ENCODE results near the gene NEGR1. TPM values are rescaled to one million over a fixed set of nuclear protein-coding genes. Genes with fewer than 3 reads are reported as not detected.
"Not testable (repeated sequence)": the region's sequence is repeated elsewhere in the genome, so short reads cannot be mapped to it uniquely, and the experiment has no call there.

The NEGR1 gene
- polyA plus RNA-seq, 3 donors, result 1.6 to 45.8 (median 10.3) TPM

DNA sequence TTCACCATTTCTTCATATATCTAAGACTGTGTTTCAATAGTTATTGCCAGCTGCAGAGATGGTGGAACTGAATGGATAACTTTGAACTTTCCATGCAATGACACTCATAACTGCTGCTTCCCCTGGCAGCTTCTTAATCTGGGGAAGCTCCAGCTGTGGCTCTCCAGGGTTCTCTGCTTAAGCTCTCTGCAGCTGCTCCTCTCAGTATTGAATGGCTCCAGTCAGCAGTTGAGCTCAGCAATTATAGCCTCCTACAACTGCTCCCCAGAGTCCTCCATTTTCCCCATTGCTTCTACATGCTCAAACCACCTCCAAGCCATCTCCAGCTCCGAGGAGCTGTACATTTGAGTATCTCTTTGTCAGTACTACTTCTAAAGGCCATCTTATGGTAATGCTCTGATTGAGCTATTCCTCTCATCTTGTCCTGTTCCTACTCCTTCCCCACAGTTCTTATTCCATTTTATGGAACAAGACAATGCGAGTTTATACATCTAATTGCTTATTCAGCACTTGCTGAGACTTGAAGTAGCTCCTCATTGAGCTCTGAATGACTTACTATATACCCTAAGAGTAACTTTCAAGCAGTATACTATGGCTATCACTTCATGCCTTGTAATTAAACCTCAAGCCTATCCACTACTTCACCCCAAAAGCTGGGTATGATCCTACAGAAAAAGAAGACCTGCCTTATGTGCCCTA lies 362.4 kb downstream of the NEGR1 start:
- WGBS, 3 donors, result 72 to 90% (median 77%) methylated on average over 2 of the region's 2 CpGs
- H3K27ac ChIP-seq (ENCODE audit: low read depth, low read length), result no peak overlapping the region

DNA sequence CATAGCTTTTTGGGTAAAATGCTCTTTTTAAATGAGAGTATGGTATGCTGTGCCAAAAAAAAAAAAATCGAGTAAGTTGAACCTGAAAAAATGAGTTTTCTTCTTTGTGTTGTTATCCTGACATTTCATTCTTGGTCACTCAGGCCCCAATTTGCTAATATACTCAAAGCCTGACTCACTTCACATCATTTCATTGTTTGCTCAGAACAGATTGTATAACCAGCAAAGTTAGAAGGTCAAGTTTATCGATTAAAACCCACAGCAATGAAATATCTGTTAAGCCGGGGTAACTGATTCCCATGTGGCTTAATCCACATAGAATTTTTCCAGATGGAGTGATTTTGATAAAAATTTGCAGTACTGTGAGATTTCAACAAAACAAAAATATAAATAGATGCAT lies 363.7 kb downstream of the NEGR1 start:
- WGBS, 3 donors, result 32 to 65% (median 60%) methylated on average over 3 of the region's 3 CpGs
- H3K27ac ChIP-seq (ENCODE audit: low read depth, low read length), result no peak overlapping the region

DNA sequence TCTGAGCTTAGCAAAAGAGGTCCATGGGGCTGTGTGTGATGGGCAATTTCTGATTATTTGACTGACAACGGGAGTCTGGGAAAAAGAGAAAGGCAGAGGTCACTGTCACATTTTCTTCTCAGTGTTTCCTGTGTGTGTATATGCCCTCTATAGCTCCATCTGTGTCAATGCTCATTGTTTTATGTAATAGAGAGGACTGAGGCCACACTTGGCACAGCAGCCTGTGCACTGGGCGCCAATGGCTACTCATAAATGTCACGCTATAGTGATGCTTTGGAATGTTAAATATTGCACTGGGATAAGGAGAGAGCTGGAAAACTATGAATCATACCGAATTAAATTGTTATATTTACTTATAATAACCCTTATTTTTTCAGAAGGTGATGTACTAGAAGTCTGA lies 365.4 kb downstream of the NEGR1 start:
- WGBS, 3 donors, result 85 to 89% (median 86%) methylated on average over 4 of the region's 4 CpGs
- H3K27ac ChIP-seq (ENCODE audit: low read depth, low read length), result no peak overlapping the region

DNA sequence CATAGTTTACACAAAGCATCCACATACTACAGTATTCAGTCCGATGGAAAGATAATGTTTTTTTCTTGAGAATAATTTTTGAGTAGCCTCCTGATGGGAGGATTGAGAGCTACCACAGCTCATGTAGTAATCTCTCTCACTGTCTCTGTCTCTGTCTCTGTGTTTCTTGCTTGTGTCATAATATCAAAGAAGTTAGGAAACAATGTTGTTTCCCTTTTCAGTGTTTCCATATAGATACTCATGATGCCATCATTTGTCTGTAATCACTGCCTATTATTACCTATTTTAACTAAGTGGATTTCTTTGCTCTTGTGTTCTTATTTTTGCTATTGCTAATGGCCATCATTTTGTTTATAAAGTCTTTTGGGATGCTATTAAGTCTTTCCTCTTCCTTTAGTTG lies 367.7 kb downstream of the NEGR1 start:
- H3K27ac ChIP-seq (ENCODE audit: low read depth, low read length), result no peak overlapping the region
- 72 to 92% (median 83%) methylated on average over 1 of the region's 1 CpG for WGBS, 3 donors

DNA sequence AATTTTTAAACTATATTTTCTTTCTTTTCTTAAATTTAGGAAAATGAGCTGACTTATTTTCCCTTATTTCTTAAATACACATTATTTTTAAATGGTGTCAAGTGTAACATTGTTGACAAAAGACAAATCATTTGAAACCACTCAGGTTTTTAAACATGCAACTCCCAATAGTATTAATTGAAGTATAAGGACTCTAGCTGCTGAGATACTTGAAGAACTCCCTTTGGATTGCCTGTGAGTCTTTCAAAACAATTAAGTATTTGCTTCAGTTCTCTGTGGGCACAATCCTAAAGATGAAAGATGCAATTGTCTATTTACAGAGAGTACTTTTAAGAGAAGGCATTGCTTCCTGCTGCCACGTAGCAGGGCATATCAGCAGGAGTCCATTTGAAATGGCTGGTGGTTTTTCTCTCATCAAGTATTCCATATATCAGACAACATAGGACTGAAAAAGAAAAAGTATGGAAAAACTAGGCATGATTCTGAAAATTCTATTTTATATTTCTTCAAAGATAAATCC lies 373.4 kb downstream of the NEGR1 start:
- H3K27ac ChIP-seq (ENCODE audit: low read depth, low read length), result no peak overlapping the region
- 68 to 77% (median 76%) methylated on average over 1 of the region's 1 CpG for WGBS, 3 donors

DNA sequence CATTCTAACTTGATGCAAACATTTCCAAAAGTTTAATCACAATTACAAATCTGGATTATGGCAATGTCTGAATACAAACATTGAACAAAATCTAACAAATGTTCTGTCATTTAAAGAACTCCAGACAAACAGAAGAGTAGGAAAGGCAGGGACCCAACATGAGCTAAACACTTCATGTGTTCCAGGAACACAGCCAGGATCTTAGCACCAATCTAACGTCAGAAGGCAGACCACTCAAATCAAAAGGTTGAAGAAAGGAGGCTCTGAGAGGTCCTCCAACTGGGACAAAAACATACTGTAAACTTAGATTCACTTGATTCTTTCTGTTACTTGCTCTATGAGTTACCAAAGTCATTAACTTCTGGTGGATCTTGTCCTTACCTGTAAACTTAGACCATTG lies 374.0 kb downstream of the NEGR1 start:
- WGBS, 3 donors, result 35 to 58% (median 44%) methylated on average over 1 of the region's 1 CpG
- H3K27ac ChIP-seq (ENCODE audit: low read depth, low read length), result no peak overlapping the region

DNA sequence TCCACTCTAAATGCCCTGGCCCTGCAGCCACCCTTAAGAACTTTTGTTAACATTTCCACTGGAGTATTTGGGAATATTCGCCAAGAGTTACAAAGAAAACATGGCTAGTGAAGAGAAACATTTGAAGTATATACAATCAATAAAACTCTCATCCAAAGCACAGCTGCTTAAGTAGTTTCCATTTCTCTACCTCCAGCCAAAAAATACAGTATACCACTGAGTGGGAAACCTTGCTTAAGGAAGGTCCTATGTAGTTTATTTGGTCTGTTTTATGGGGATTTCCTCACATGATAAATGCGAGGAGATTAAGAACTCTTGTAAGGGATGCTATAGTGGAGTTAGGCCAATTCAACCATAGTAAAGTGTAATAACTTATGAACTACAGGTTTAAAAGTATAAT lies 382.5 kb downstream of the NEGR1 start:
- 75 to 90% (median 86%) methylated on average over 2 of the region's 2 CpGs for WGBS, 3 donors
- H3K27ac ChIP-seq (ENCODE audit: low read depth, low read length), result no peak overlapping the region

DNA sequence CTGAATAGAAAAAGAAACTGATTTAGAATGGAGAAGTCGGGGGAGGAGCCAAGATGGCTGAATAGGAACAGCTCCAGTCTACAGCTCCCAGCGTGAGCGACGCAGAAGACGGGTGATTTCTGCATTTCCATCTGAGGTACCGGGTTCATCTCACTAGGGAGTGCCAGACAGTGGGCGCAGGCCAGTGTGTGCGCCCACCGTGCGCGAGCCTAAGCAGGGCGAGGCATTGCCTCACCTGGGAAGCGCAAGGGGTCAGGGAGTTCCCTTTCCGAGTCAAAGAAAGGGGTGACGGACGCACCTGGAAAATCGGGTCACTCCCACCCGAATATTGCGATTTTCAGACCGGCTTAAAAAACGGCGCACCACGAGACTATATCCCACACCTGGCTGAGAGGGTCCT lies 394.2 kb downstream of the NEGR1 start:
- WGBS, 3 donors, result 94 to 97% (median 95%) methylated on average over 22 to 23 of the region's 23 CpGs
- H3K27ac ChIP-seq (ENCODE audit: low read depth, low read length), result not testable (repeated sequence)

DNA sequence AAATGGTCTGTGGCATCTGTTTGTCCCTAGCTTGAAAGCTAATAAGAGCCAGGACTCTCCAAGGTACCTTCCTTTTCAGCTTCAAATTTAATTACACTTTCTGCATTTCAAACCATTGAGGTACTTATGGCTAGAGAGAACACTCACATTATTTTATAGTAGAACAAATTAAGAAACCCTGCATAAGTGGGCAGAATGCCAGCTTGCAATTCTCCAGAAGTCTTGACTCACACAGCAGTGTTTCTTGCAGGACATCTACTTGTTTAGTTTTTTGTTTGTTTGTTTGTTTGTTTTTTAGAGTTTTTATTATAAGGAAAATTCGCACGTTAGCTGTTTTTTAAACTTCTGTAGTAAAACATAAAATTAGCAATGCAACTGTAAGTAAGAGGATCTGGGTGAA lies 397.2 kb downstream of the NEGR1 start:
- WGBS, 3 donors, result 80 to 83% (median 83%) methylated on average over 2 of the region's 2 CpGs
- no peak overlapping the region for H3K27ac ChIP-seq (ENCODE audit: low read depth, low read length)

DNA sequence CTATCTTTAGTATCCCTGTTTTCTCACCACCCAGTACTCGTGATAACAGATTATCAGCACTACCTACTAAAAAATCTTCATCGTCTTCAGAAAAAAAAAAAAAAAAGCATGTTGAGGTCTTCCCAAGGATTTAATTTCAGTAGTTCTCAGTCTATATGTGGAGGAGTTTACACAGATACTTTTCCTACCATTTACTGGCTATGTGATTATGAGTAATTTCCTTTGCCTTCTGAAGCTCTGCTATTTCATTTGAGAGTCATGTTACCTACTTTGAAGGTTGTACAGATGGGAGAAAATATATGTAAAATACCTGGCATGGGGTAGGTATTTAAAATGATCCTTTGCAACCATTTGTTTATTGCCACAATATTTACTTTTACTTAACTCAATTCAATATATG lies 399.7 kb downstream of the NEGR1 start:
- no peak overlapping the region for H3K27ac ChIP-seq (ENCODE audit: low read depth, low read length)
- WGBS, 3 donors, result 40 to 60% (median 43%) methylated on average over 2 of the region's 2 CpGs

DNA sequence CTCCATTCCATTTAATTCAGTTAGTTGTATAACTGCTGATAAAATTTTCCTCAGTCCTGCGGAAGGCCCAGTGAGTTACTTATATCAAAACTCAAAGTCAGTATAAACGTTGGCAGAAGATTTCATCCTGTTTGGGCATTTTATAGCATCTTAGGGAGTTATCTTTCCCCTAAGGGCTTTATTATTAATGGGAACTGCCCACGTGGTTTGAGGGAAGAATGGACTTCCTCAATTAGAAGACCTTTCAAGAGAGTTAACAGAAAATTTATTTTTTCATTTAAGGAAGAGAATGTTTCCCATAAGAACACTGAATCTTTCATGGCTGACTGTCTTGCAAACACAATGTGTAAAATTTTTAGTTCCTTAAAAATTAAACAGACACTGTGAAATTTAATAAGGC lies 400.1 kb downstream of the NEGR1 start:
- no peak overlapping the region for H3K27ac ChIP-seq (ENCODE audit: low read depth, low read length)
- WGBS, 3 donors, result 15 to 63% (median 23%) methylated on average over 3 of the region's 3 CpGs

DNA sequence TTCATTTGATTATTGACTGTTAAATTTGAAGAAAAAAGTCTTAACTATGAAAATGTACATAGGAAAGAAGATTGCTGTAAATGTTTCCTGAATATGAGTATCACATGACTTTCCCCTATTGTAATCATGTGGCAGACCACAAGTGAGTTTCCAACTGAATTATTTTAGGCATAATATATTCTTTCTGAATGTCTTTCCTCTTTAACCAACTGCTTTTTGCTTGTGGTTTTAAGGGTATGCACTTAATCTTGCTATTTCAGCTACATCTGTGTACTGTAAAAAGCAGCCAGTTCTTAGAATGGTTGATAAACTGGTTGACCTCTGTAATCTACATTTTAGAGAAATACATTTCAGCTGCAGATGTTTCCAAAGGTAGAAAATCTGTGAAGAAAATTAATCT lies 400.7 kb downstream of the NEGR1 start:
- H3K27ac ChIP-seq (ENCODE audit: low read depth, low read length), result no peak overlapping the region

DNA sequence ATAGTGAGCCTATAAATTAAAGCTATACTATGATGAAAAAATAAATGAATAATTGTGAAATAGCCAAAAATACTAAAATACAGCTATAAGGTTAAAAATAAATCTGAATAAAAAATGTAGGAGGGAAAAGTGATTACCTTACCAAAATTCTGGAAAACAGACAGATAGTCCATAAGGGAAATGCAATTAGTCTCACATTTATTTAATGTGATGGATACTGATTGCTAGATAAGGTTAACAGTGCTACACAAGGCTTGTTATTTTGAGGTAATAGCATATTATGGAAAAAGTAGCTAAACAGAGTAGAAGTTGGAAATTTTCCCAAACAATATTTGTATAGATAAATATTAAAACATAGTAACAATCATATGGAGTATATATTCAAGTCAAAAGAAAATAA lies 413.0 kb downstream of the NEGR1 start:
- no peak overlapping the region for H3K27ac ChIP-seq (ENCODE audit: low read depth, low read length)

DNA sequence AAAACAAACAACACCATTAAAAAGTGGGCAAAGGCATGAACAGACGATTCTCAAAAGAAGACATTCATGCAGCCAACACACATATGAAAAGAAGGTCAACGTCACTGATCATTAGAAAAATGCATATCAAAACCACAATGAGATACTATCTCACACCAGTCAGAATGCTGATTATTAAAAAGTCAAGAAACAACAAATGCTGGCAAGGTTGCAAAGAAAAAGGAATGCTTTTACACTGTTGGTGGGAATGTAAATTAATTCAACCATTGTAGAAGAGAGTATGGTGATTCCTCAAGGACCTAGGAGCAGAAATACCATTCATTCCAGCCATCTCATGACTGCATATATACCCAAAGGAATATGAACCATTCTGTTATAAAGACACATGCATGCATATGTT lies 419.6 kb downstream of the NEGR1 start:
- H3K27ac ChIP-seq (ENCODE audit: low read depth, low read length), result no peak overlapping the region
- 76 to 82% (median 80%) methylated on average over 2 of the region's 2 CpGs for WGBS, 3 donors

DNA sequence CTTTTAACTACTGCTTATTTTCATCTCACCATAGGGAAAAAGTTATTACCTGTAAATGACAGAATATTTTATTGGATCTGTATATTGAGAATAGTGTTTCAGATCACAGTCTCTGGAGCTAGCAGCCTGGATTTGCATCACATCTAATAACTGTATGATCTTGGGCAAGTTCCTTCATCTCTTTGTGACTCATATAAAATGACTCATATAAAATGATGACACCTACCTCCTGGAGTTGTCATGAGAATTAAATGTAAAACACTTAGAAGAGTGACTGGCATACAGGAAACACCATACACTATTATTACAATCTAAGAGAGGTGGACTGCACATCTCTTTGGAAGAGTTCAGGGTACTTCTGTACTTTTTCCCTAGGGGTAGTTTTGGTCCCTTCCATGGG lies 421.3 kb downstream of the NEGR1 start:
- H3K27ac ChIP-seq (ENCODE audit: low read depth, low read length), result no peak overlapping the region

DNA sequence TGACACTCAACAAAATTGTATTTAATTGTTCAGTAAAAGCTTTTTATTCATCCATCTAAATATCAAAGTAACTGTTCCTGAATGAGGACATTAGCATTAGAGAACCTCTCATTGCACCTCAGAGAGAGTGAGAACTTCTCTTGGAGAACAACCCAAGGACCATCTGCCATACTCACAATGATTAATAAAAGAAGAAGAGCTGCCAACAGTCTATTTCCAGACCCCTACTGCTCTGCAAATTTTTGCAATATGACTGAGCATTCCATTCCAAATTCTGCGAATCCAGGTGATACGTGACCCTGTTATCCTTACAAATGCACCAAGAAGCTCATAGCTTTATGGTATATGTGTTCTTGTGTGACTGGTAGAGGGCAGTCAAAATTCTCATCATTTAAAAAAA lies 422.5 kb downstream of the NEGR1 start:
- WGBS, 3 donors, result 91 to 97% (median 95%) methylated on average over 2 of the region's 2 CpGs
- no peak overlapping the region for H3K27ac ChIP-seq (ENCODE audit: low read depth, low read length)

DNA sequence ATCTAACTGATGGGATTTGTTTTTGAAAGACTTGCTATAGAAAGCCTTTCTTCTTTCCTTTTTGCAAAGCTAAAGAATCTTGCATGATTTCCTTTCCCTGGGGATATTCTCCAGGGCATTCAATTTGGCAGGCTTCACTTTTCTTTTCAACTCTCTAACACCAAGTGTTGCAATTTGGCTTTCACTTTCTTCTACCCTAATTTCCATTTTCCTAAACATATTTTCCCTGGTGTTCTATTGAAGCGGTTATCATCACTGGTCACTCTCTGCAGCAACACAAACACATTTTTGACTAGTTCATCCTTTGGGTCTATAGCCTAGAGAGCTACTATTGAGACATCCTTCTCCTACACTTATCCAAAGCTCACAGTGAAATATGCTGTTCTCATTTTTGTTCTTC lies 424.5 kb downstream of the NEGR1 start:
- H3K27ac ChIP-seq (ENCODE audit: low read depth, low read length), result no peak overlapping the region
- WGBS, 3 donors, result 43 to 79% (median 46%) methylated on average over 1 of the region's 1 CpG

DNA sequence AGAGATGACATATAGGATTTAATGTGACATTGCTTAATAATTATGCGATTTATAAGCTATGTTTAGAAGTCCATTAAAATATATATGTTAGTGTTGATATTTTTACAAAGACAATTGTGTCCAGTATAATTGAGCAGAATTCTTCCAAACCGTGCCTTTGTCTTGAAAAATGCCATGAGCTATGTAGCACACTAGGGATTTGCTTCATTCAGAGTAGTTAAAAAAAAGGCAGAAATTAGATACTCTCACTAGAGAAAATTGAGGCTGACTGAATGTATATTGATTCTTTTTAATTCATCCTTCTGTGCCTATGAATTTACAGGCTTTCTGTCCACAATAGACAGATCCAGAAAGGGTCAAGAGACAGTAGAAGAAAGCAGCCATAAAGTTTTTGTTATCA lies 429.0 kb downstream of the NEGR1 start:
- 78 to 88% (median 78%) methylated on average over 2 of the region's 2 CpGs for WGBS, 3 donors
- H3K27ac ChIP-seq (ENCODE audit: low read depth, low read length), result no peak overlapping the region

DNA sequence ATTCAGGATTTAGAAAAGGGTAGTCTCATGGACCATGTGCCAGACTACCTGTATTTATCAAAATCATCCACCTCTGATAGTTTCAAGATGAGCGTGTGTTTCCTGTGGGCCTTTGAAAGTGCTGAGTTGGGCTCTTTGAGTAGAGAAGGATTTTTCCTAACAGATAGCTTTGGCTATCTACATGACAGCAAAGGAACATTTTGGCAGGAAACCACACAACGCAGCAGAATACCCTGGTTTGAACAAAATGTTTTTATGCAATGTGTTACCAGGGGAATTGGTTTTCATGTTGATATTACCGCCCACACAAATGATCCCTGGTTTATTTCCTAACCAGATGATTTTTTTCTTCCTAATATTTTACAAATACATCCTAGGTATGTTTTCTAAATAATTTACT lies 431.4 kb downstream of the NEGR1 start:
- WGBS, 3 donors, result 28 to 76% (median 31%) methylated on average over 3 of the region's 3 CpGs

DNA sequence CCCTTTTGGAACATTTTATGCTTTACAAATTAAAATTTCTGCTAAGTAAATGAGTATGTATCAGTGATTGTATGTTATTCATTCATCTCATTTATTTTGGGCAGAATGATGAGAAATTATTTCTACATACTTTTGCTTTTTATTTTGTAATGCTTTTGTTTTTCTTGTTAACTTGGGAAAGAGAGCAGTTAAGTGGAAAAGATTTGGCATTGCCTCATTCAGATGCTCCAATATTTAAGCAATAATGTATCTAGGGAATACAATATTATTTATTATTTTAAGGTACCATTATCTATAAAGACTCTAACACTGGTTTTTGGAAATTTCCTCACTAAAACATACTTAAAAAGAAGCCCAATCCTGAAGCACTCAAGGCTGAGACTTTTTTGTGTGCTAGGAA lies 431.8 kb downstream of the NEGR1 start:
- no peak overlapping the region for H3K27ac ChIP-seq (ENCODE audit: low read depth, low read length)

More for the DNA sequence above, 431.4 kb downstream of the NEGR1 start:
- H3K27ac ChIP-seq (ENCODE audit: low read depth, low read length), result no peak overlapping the region

DNA sequence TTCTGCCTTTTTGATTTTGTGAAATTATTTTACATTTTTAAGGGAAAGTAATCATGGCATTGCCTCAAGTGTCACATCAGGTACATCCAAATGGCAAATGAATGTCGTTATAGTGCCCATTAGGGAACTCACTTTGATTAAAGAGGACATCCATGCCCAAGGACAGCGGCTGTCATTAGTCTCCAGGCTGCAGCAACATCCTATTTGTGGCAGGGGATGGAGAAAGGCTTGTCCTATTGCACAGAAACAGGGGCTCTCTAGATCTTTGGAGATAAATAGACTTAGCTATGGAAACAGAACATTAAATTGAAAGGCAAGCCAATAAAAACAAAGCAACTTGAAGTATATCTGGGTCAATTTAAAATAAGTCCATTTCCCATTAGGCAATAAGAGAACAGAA lies 439.3 kb downstream of the NEGR1 start:
- 78 to 98% (median 83%) methylated on average over 2 of the region's 2 CpGs for WGBS, 3 donors
- no peak overlapping the region for H3K27ac ChIP-seq (ENCODE audit: low read depth, low read length)
